CD4-positive, alpha-beta T cell treated with Interleukin-10 for 1 hour (primary cell): ENCODE data around the gene DLG2.
"Not testable (repeated sequence)": the region's sequence is repeated elsewhere in the genome, so short reads cannot be mapped to it uniquely, and the experiment has no call there.

ENCODE experiments used
- DNase-seq: peaks from one replicate; pipeline ENCODE4 v3.0.0-alpha.2; 2020

Gene DLG2

GRCh38 chr11:84413549-84413948, 1213.6 kb downstream of the DLG2 start:
- DNase-seq, result no peak

DNA sequence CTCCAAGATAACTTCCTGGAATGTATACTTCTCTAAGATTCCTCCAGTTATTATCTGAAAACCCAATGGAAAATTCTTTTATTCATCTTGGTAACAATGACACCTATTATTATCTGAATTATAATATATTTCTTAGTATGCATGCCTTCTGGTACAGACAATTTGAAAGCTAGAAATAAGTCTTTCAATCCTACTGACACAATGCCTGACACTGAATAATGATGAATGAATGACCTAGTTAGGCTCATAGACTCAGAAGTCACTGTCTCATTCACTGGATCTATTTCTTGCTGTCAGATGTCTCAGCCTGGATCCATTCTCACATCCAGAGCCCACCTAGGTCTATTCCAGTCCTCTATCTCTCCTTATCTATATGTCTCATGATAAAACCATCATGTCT, 1214.3 kb downstream of the DLG2 start:
- no peak for DNase-seq

- DNase-seq, result no peak
Measured at GRCh38 chr11:84408946-84409411, 1218.2 kb downstream of the DLG2 start.

GRCh38 chr11:84407091-84407490, 1220.1 kb downstream of the DLG2 start:
- no peak for DNase-seq

DNA sequence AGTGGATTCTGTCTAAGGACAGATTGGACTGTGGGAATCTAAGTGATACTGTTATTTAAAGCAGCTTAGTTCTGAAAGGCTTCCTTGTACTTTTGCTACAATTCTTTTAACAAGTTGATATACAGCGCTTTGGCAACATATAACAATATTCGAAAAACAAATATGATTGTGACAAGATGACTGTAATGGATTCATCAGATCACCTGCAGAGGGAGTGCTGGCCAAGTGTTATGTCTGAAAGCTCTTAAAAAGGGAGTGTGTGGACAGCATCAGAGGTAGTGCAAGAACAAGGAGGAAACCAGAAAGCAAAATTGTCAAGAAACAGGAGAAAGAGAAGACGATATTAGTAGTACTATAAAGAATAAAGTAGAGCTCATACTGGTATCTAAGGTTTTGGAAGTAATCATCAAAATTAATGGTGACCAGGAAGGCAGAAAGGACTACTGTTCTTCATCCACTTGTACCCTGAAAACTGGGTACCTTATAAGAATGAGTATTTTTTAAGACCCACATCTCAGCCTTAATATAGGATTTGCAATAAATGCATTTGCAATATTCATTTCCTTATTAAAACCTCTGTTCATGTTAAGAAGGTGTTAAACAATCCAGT, 1229.0 kb downstream of the DLG2 start:
- DNase-seq, result no peak

DNA sequence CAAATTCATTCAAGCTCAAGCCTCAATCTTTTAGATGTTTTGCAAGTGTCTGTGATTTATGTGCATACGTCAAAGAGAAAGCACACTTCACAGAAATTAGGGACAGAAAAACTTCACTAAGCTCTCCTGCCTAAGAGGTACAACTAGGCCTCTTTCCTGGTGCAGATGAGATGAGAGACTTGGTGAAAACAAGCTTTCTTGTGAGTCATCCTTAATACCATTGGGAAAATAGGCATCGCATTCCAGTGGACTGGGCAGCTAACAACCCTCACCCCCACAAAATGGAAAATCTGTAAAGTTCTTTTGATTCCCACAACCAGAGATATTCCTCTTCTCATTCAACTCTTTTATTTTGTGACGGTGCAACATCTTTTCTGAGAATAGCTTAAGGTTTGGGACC, 1230.6 kb downstream of the DLG2 start:
- DNase-seq, result no peak

DNA sequence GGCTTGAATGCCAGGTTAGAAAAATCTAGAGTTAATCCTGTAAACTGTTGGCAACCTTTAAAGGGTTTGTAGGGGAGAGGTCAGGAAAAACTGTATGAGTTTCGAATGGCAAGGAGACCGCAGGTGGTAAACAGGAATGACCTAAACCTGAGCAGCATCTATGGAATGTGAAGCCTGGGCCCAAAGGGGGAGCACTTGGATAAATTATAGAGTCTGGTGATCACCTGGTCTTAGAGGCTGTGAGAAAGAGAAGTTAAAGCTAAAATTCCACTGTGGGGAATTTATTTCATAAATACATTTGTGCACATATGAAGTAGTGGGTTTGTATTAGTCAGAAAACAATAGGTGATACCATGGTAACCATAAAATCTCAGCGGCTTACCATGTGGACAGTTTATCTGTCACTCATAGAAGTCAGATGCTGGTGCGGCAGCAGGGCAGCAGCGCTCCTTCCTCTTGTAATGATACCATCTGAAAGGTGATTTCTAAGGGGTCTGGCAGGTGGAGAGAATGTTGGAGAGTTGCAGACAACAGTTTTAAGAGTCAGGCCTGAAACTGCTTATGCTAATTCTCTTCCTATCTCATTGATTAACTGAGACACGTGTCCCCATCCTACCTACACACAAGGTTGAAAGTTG, 1236.6 kb downstream of the DLG2 start:
- DNase-seq, result no peak

GRCh38 chr11:84389696-84390095, 1237.4 kb downstream of the DLG2 start:
- DNase-seq, result no peak

DNA sequence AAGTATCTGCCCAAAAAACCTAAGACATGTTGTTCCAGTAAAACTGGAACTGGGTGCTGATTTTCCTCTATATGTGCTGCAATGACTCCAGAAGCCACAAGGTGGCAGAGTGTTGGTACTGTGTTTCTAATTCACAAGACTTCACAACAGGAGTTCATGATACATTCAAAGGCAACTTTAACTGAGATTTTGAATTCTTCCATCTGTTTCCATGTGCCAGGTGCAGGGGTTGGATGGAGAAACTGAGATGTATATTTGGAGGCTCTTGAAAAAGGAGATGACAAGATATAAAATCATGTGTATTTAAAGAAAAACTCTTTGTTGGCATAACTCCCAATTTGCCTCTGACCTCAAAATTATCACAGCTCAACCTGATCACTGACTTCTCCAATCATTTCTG, 1242.4 kb downstream of the DLG2 start:
- DNase-seq, result peak; percentile 15

DNA sequence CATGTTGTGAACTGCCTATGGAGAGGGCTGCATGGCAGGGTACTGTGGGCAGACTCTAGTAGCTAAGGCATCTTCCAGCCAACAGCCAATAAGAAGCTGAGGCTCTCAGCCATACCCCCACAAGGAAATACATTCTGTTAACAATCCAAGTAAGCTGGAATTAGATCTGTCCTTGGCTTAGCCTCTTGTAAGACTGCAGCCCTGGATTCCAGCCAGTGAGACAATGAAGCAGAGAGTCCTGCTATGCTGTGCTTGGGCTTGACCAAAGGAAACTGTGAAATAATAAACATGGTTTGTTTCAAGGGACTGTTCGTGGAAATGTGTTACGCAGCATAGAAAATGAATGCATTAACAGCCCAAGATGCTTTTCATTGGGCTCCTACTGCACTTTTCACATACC, 1243.6 kb downstream of the DLG2 start:
- no peak for DNase-seq

- no peak for DNase-seq
Measured at GRCh38 chr11:84381666-84382065, 1245.5 kb downstream of the DLG2 start.

- DNase-seq, result no peak
Measured at GRCh38 chr11:84372381-84372950, 1254.7 kb downstream of the DLG2 start.

DNA sequence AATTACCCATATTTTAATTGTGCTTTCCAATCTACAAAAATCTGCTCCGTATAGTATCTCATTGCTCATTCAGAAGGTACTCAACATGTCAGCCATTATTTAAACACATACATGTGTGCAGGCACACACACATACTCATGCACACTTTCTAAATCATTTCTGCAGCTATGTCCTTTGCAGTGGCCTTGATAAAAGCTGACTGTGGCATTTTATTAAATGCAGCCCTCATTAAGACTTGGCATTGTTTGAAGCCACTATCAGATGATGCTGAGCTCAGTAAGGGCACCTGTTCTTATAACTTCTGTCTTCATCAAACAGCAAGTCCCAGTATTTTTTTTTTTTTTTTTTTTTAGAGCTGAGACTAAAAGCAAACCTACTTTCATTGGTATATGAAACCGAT, 1269.1 kb downstream of the DLG2 start:
- no peak for DNase-seq

GRCh38 chr11:84355911-84356310, 1271.2 kb downstream of the DLG2 start:
- DNase-seq, result no peak

GRCh38 chr11:84345597-84345996, 1281.5 kb downstream of the DLG2 start:
- no peak for DNase-seq

GRCh38 chr11:84345027-84345426, 1282.1 kb downstream of the DLG2 start:
- no peak for DNase-seq

DNA sequence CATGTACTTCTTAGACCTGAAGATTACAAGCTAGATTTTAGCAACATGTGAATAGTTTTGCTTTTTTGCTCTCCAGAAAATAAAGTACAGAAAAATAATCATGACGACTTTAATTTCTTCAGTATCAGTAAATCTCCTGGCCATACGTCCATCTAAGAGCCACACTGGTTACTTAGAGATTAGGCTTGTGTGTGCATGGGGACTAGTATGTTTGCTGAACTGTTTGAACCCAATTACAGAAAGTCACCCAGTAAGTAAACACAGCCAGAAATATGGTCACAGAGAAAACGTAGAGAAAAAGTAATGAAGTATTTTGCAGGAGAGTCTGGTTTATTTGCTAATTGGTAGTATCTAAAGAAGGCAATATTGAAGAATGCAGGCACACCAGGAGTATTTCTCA, 1287.3 kb downstream of the DLG2 start:
- no peak for DNase-seq

- no peak for DNase-seq
Measured at GRCh38 chr11:84333221-84333620, 1293.9 kb downstream of the DLG2 start.

- DNase-seq, result no peak
Measured at GRCh38 chr11:84322211-84322610, 1304.9 kb downstream of the DLG2 start.

GRCh38 chr11:84319863-84320262, 1307.3 kb downstream of the DLG2 start:
- DNase-seq, result no peak

- no peak for DNase-seq
Measured at GRCh38 chr11:84316866-84317555, 1310.1 kb downstream of the DLG2 start.

- DNase-seq, result no peak
Measured at GRCh38 chr11:84313830-84314359, 1313.2 kb downstream of the DLG2 start.

DNA sequence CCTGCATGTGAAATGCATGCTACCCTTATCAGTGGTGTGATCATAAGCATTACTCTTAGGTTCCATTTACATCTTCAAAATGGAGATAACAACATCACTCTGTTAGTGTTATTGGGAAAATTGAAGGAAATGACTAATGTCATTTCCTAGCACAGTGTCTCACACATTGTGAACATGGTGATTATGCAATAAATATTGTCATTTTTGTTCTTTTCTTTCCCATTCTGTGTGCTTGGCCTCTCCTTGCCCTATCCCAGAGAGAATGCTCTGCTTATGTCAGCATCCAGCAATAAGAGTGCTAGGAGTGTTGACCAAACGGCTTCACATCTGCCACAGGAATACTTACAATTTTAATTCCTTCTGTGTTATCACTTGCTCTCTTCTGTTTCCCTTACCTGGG, 1316.9 kb downstream of the DLG2 start:
- DNase-seq, result no peak

DNA sequence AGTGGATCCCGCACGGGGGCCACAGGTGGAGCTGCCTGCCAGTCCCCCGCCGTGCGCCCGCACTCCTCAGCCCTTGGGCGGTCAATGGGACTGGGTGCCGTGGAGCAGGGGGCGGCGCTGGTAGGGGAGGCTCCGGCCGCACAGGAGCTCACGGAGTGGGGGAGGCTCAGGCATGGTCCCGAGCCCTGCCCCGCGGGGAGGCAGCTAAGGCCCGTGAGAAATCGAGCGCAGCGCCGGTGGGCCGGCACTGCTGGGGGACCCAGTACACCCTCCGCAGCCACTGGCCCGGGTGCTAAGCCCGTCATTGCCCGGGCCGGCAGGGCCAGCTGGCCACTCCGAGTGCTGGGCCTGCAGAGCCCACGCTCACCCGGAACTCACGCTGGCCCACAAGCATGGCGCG, 1318.7 kb downstream of the DLG2 start:
- not testable (repeated sequence) for DNase-seq
